Loucy (cell line): ENCODE results near the gene SPOCK1.

Experiments used
- H2AFZ ChIP-seq: fragments of 200-600 bp; sonication (generic); 2 replicates; pipeline ENCODE4 v1.6.0; 2016; ENCODE audit warnings: antibody characterized with exemption, mild to moderate bottlenecking, low read length, moderate library complexity
- H3F3A ChIP-seq: fragments of 200-600 bp; 2 replicates; pipeline ENCODE4 v1.6.0; 2016; ENCODE audit warnings: antibody characterized with exemption, low read depth, mild to moderate bottlenecking
- H3K27me3 ChIP-seq: fragments of 200-600 bp; sonication (generic); 2 replicates; pipeline ENCODE4 v1.6.1; 2014; ENCODE audit warnings: low read length, mild to moderate bottlenecking; ENCODE audit not compliant: insufficient read depth, poor library complexity, severe bottlenecking
- H3K36me3 ChIP-seq: fragments of 200-600 bp; sonication (generic); 2 replicates; pipeline ENCODE4 v1.6.1; 2016; ENCODE audit warnings: low read length; ENCODE audit not compliant: insufficient read depth
- H3K4me1 ChIP-seq: fragments of 200-600 bp; sonication (generic); 2 replicates; pipeline ENCODE4 v1.5.1; 2014; ENCODE audit warnings: low read length, mild to moderate bottlenecking; ENCODE audit not compliant: insufficient read depth, poor library complexity, severe bottlenecking
- H3K4me2 ChIP-seq: fragments of 200-600 bp; sonication (generic); 2 replicates; pipeline ENCODE4 v1.6.0; 2014; ENCODE audit warnings: antibody characterized with exemption, low read length, low read depth, mild to moderate bottlenecking; ENCODE audit not compliant: poor library complexity, severe bottlenecking
- H3K4me3 ChIP-seq: fragments of 200-600 bp; sonication (generic); 2 replicates; pipeline ENCODE4 v1.5.1; 2014; ENCODE audit warnings: low read length, mild to moderate bottlenecking, mixed read lengths; ENCODE audit not compliant: poor library complexity, severe bottlenecking
- H3K79me2 ChIP-seq: fragments of 200-600 bp; sonication (generic); 2 replicates; pipeline ENCODE4 v1.6.1; 2014; ENCODE audit warnings: low read length; ENCODE audit not compliant: insufficient read depth
- H3K9ac ChIP-seq: fragments of 200-600 bp; sonication (generic); 2 replicates; pipeline ENCODE4 v1.6.0; 2014; ENCODE audit warnings: mild to moderate bottlenecking, low read depth, low read length, moderate library complexity; ENCODE audit not compliant: poor library complexity, severe bottlenecking
- H3K9me2 ChIP-seq: fragments of 200-600 bp; sonication (generic); replicated peaks from 2 replicates; pipeline ENCODE4 v1.6.1; 2016; ENCODE audit warnings: low read depth, low read length, mixed read lengths
- H3K9me3 ChIP-seq: fragments of 200-600 bp; sonication (generic); 2 replicates; pipeline ENCODE4 v1.6.1; 2014; ENCODE audit warnings: mild to moderate bottlenecking, antibody characterized with exemption, low read length, low read depth; ENCODE audit not compliant: insufficient read depth
- H4K20me1 ChIP-seq: fragments of 200-600 bp; sonication (generic); 2 replicates; pipeline ENCODE4 v1.6.0; 2014; ENCODE audit warnings: antibody characterized with exemption, low read length, mild to moderate bottlenecking; ENCODE audit not compliant: insufficient read depth, poor library complexity, severe bottlenecking
- EZH2phosphoT487 ChIP-seq: fragments of 200-600 bp; IDR thresholded peaks from 2 replicates; pipeline ENCODE4 v1.6.1; 2018; ENCODE audit warnings: antibody characterized with exemption, mild to moderate bottlenecking, moderate library complexity, borderline replicate concordance
- TF ChIP-seq, protein P1 (sequence below): fragments of 200-600 bp; sonication (generic); conservative IDR thresholded peaks from 2 replicates; pipeline ENCODE4 v1.5.1; 2014; ENCODE audit warnings: mild to moderate bottlenecking, antibody characterized with exemption, low read length

The SPOCK1 gene

DNA sequence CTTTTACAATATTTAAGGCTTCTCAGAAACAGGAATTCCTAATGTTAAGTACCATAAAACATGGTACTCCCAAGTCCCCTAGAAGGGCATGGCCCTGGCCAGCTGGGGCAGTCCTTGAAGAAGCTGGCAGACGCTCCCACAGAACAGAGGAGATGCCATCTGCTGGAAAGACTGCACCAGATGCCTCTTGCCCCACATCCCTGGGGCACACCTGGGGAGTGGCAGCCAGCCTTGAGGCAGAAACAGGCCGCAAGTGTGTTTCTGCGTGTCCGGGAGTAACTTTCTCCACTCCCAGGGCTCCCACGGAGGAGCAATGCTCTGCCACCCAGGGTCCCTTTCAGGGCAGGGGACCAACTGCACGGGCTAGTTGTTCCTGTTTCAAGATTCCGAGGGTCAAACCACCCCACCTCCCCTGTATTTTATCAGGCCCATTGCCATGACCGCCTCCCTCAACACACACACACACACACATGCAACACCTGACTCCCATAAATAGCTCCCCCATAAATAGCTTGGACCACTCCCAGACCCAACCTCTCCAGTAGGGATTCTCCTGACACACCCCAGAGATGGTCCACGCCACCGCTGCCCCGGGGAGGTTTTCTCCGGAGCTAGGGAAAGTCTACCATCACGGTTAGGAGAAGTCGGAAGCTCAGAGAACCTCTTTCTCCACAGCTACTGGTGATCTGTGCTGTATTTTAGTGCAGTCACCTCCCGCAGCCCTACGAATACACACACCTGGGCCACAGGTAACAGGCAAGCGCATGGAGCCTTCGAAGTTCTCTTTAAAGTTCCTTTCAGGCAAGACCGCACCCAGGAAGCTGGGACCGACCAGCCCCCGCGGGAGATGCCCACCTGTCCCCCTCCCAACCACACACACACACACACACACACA is 1.5 kb downstream of the SPOCK1 start:
- TF ChIP-seq EZH2phosphoT487: no peak
- H3K36me3 ChIP-seq: no peaks in the 10 kb centered on the region
- no peaks in the 10 kb centered on the region for H4K20me1 ChIP-seq
- H3K9me3 ChIP-seq: no peaks in the 10 kb centered on the region
- H3K27me3 ChIP-seq: no peaks in the 10 kb centered on the region
- no peak overlapping the region for H3K9ac ChIP-seq
- no peak overlapping the region for H3K4me3 ChIP-seq
- H3K79me2 ChIP-seq: no peaks in the 10 kb centered on the region
- H3F3A ChIP-seq: no peaks in the 10 kb centered on the region
- no peaks in the 10 kb centered on the region for H3K9me2 ChIP-seq
- no peak overlapping the region for H3K4me2 ChIP-seq
- no peak overlapping the region for H2AFZ ChIP-seq
- H3K4me1 ChIP-seq: no peaks in the 10 kb centered on the region

DNA sequence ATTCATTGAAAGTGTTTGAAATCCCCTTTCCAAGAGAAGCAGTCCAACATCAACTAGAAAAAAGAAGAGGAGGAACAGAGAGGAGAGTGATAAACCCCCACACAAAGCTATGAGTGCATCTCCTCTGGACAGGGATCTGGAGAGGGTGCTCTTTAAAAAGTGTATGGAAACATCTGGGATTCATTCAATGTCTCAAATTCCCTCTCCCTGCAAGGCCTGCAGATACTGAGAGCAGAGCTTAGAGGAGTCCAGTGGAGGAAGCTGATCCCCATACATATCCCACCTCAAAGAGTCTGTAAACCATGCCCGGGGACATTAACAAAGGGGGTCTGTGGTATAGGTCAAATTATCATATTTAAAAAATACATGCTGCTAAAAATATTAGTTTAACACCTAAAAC is 2.2 kb downstream of the SPOCK1 start:
- no peaks in the 10 kb centered on the region for H3K9me2 ChIP-seq
- H2AFZ ChIP-seq: no peak overlapping the region
- H4K20me1 ChIP-seq: no peaks in the 10 kb centered on the region
- H3K4me3 ChIP-seq: no peak overlapping the region
- H3K79me2 ChIP-seq: no peaks in the 10 kb centered on the region
- no peaks in the 10 kb centered on the region for H3F3A ChIP-seq
- TF ChIP-seq, protein P1, sequence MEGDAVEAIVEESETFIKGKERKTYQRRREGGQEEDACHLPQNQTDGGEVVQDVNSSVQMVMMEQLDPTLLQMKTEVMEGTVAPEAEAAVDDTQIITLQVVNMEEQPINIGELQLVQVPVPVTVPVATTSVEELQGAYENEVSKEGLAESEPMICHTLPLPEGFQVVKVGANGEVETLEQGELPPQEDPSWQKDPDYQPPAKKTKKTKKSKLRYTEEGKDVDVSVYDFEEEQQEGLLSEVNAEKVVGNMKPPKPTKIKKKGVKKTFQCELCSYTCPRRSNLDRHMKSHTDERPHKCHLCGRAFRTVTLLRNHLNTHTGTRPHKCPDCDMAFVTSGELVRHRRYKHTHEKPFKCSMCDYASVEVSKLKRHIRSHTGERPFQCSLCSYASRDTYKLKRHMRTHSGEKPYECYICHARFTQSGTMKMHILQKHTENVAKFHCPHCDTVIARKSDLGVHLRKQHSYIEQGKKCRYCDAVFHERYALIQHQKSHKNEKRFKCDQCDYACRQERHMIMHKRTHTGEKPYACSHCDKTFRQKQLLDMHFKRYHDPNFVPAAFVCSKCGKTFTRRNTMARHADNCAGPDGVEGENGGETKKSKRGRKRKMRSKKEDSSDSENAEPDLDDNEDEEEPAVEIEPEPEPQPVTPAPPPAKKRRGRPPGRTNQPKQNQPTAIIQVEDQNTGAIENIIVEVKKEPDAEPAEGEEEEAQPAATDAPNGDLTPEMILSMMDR: no peak
- TF ChIP-seq EZH2phosphoT487: no peak
- no peaks in the 10 kb centered on the region for H3K4me1 ChIP-seq
- H3K9ac ChIP-seq: no peak overlapping the region
- no peak overlapping the region for H3K4me2 ChIP-seq
- H3K9me3 ChIP-seq: no peaks in the 10 kb centered on the region
- no peaks in the 10 kb centered on the region for H3K36me3 ChIP-seq
- no peaks in the 10 kb centered on the region for H3K27me3 ChIP-seq

DNA sequence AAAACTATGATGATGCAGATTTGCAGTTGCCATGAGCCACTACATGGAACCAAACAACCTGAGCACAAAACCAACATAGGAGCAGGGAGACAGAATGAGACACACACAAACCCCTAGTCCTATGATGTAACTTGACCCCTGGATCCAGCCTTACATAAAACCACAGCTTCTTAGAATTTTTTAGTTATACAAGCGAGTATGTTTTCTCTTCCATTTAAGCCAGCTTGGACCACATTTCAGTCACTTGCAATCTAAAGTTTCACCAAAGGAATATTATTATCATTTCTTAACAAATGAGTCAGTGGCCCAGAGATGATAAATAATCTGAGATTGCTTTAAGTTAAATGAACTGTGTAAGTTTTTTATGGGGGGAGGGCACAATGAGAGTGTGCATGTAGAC is 6.8 kb downstream of the SPOCK1 start:
- Histone ChIP-seq H3F3A (no peaks in the 10 kb centered on the region), H3K9me2 (no peaks in the 10 kb centered on the region), H4K20me1 (no peaks in the 10 kb centered on the region), H3K4me2 (no peak overlapping the region), H2AFZ (no peak overlapping the region), H3K9me3 (no peaks in the 10 kb centered on the region), H3K79me2 (no peaks in the 10 kb centered on the region), H3K36me3 (no peaks in the 10 kb centered on the region), H3K9ac (no peak overlapping the region), H3K4me3 (no peak overlapping the region), H3K27me3 (no peaks in the 10 kb centered on the region), H3K4me1 (no peaks in the 10 kb centered on the region)
- TF ChIP-seq, protein P1: no peak
- no peak for TF ChIP-seq EZH2phosphoT487
